ENCODE results near the gene PROB1.
A peak's percentile ranks its signal among the peaks of the same experiment; 100 is the strongest.

PROB1 gene

GRCh38 chr5:139344177-139344576 is 50.7 kb downstream of the PROB1 start:
- Histone ChIP-seq H3K4me1 (ENCODE audit: control extremely low read depth in 1 of 4, control insufficient read depth in 4 of 4, insufficient read depth in 4 of 4, low read length in 3 of 4) (peaks cover 11 to 33% (median 25%) of the 10 kb centered on the region in 4 experiments), H3K27ac (ENCODE audit: insufficient read depth in 1 of 2, low read depth in 1 of 2, low read length in 2 of 2, poor library complexity in 1 of 2, severe bottlenecking in 2 of 2) (no peak overlapping the region), H3K27me3 (replicated peaks in 2 of 5; ENCODE audit: control insufficient read depth in 4 of 5, insufficient read depth in 5 of 5, low read length in 4 of 5) (no peaks in the 10 kb centered on the region), H3K36me3 (ENCODE audit: control insufficient read depth in 4 of 4, insufficient read depth in 4 of 4, low read length in 3 of 4) (peaks cover 3 to 18% (median 5%) of the 10 kb centered on the region in 4 experiments), H3K9me3 (ENCODE audit: control extremely low read depth in 1 of 5, control insufficient read depth in 4 of 5, insufficient read depth in 2 of 5, low read depth in 1 of 5, low read length in 4 of 5) (no peaks in the 10 kb centered on the region), H3K4me3 (ENCODE audit: control insufficient read depth in 1 of 7, extremely low read depth in 1 of 7, insufficient read depth in 4 of 7, low read depth in 2 of 7, low read length in 6 of 7) (peak overlapping the region in 4 of 7 experiments; percentile 19 to 97 (median 66))
- CTCF ChIA-PET = interaction anchor here (0.7 to 1.1 kb wide), 4 partner anchors 9 to 47 kb away, joined by 3 to 5 read pairs (median 3); no protein-coding TSS in a partner anchor
- POLR2A ChIA-PET = interaction anchor here (0.9 to 1.0 kb wide), 2 partner anchors 9 to 47 kb away, joined by 3 to 5 read pairs; no protein-coding TSS in a partner anchor
- no peak for DNase-seq
- WGBS (ENCODE audit: insufficient coverage) = 100% methylated on average over 2 of the region's 2 CpGs

- Histone ChIP-seq H3K4me1 (ENCODE audit: control extremely low read depth in 1 of 4, control insufficient read depth in 4 of 4, insufficient read depth in 4 of 4, low read length in 3 of 4) (peaks cover 11 to 33% (median 25%) of the 10 kb centered on the region in 4 experiments), H3K27ac (ENCODE audit: insufficient read depth in 1 of 2, low read depth in 1 of 2, low read length in 2 of 2, poor library complexity in 1 of 2, severe bottlenecking in 2 of 2) (peak overlapping the region in 1 of 2 experiments; percentile 25), H3K9me3 (ENCODE audit: control extremely low read depth in 1 of 5, control insufficient read depth in 4 of 5, insufficient read depth in 2 of 5, low read depth in 1 of 5, low read length in 4 of 5) (no peaks in the 10 kb centered on the region), H3K27me3 (replicated peaks in 2 of 5; ENCODE audit: control insufficient read depth in 4 of 5, insufficient read depth in 5 of 5, low read length in 4 of 5) (no peaks in the 10 kb centered on the region), H3K36me3 (ENCODE audit: control insufficient read depth in 4 of 4, insufficient read depth in 4 of 4, low read length in 3 of 4) (peaks cover 3 to 18% (median 5%) of the 10 kb centered on the region in 4 experiments), H3K4me3 (ENCODE audit: control insufficient read depth in 1 of 7, extremely low read depth in 1 of 7, insufficient read depth in 4 of 7, low read depth in 2 of 7, low read length in 6 of 7) (peak overlapping the region in 6 of 7 experiments; percentile 86 to 97 (median 94))
- 95% methylated on average over 8 of the region's 9 CpGs for WGBS (ENCODE audit: insufficient coverage)
- ChIA-PET POLR2A (interaction anchor here (0.9 to 1.0 kb wide), 2 partner anchors 9 to 48 kb away, joined by 3 to 5 read pairs; no protein-coding TSS in a partner anchor), CTCF (interaction anchor here (1.0 to 1.1 kb wide), 3 partner anchors 10 to 48 kb away, joined by 3 to 5 read pairs (median 3); no protein-coding TSS in a partner anchor)
- DNase-seq = no peak
These were observed 51.4 kb downstream of the PROB1 start for GRCh38 chr5:139343476-139343875.

DNA sequence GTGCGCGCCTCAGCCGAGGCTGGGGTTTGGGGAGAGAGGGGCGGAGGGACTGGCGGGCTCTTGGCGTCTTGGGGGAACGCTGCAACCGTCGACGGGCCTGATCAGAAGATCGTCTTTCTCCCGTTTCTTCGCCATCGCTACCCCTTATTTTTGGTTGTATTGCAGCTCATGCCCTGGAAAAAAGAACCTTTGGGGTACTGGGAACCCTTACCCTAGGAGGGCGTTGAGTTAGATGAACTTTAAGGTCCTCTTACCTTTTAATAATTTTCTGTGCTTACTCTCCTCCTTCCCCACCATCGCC is 52.5 kb downstream of the PROB1 start:
- Histone ChIP-seq H3K36me3 (ENCODE audit: control insufficient read depth in 4 of 4, insufficient read depth in 4 of 4, low read length in 3 of 4) (peaks cover 1 to 16% (median 4%) of the 10 kb centered on the region in 4 experiments), H3K4me3 (ENCODE audit: control insufficient read depth in 1 of 7, extremely low read depth in 1 of 7, insufficient read depth in 4 of 7, low read depth in 2 of 7, low read length in 6 of 7) (peak overlapping the region; percentile 72 to 97 (median 94)), H3K4me1 (ENCODE audit: control extremely low read depth in 1 of 4, control insufficient read depth in 4 of 4, insufficient read depth in 4 of 4, low read length in 3 of 4) (peaks cover 11 to 33% (median 25%) of the 10 kb centered on the region in 4 experiments), H3K27me3 (replicated peaks in 2 of 5; ENCODE audit: control insufficient read depth in 4 of 5, insufficient read depth in 5 of 5, low read length in 4 of 5) (no peaks in the 10 kb centered on the region), H3K27ac (ENCODE audit: insufficient read depth in 1 of 2, low read depth in 1 of 2, low read length in 2 of 2, poor library complexity in 1 of 2, severe bottlenecking in 2 of 2) (peak overlapping the region; percentile 98 to 99), H3K9me3 (ENCODE audit: control extremely low read depth in 1 of 5, control insufficient read depth in 4 of 5, insufficient read depth in 2 of 5, low read depth in 1 of 5, low read length in 4 of 5) (no peaks in the 10 kb centered on the region)
- CTCF ChIA-PET = interaction anchor here (0.6 to 2.3 kb wide), 21 partner anchors 8 to 213 kb away, joined by 3 to 11 read pairs (median 4); partner anchors contain the start of genes MATR3, MZB1 and PROB1
- under 1% methylated on average over 15 of the region's 16 CpGs for WGBS (ENCODE audit: insufficient coverage)
- DNase-seq = no peak
- POLR2A ChIA-PET = interaction anchor here (0.6 to 2.1 kb wide), 11 partner anchors 9 to 201 kb away, joined by 3 to 13 read pairs (median 4); partner anchors contain the start of genes MATR3 and MZB1

GRCh38 chr5:139341689-139342422 is 53.0 kb downstream of the PROB1 start, which contains the start of gene PAIP2:
PAIP2 (plus strand) TSS chr5:139341854; CDS start chr5:139363785, 21,931 bp downstream.
- Histone ChIP-seq H3K4me3 (ENCODE audit: control insufficient read depth in 1 of 7, extremely low read depth in 1 of 7, insufficient read depth in 4 of 7, low read depth in 2 of 7, low read length in 6 of 7) (peak within 1 kb of the TSS; percentile 72 to 97 (median 94)), H3K27ac (ENCODE audit: insufficient read depth in 1 of 2, low read depth in 1 of 2, low read length in 2 of 2, poor library complexity in 1 of 2, severe bottlenecking in 2 of 2) (peak within 1 kb of the TSS; percentile 98 to 99), H3K9me3 (ENCODE audit: control extremely low read depth in 1 of 5, control insufficient read depth in 4 of 5, insufficient read depth in 2 of 5, low read depth in 1 of 5, low read length in 4 of 5) (no peaks in the 10 kb centered on the region), H3K36me3 (ENCODE audit: control insufficient read depth in 4 of 4, insufficient read depth in 4 of 4, low read length in 3 of 4) (peaks cover 0 to 13% (median 3%) of the 10 kb centered on the region in 4 experiments), H3K4me1 (ENCODE audit: control extremely low read depth in 1 of 4, control insufficient read depth in 4 of 4, insufficient read depth in 4 of 4, low read length in 3 of 4) (peaks cover 11 to 33% (median 25%) of the 10 kb centered on the region in 4 experiments), H3K27me3 (replicated peaks in 2 of 5; ENCODE audit: control insufficient read depth in 4 of 5, insufficient read depth in 5 of 5, low read length in 4 of 5) (no peaks in the 10 kb centered on the region)
- under 1% methylated on average over 64 of the region's 66 CpGs for WGBS (ENCODE audit: insufficient coverage)
- peak; percentile 98 to 99 (median 99) for DNase-seq
- CTCF ChIA-PET = interaction anchor here (0.6 to 2.3 kb wide), 23 partner anchors 8 to 214 kb away, joined by 3 to 11 read pairs (median 4); partner anchors contain the start of genes MATR3, MZB1 and PROB1
- POLR2A ChIA-PET = interaction anchor here (0.6 to 2.1 kb wide), 16 partner anchors 8 to 201 kb away, joined by 3 to 13 read pairs (median 4); partner anchors contain the start of genes MATR3 and MZB1

DNA sequence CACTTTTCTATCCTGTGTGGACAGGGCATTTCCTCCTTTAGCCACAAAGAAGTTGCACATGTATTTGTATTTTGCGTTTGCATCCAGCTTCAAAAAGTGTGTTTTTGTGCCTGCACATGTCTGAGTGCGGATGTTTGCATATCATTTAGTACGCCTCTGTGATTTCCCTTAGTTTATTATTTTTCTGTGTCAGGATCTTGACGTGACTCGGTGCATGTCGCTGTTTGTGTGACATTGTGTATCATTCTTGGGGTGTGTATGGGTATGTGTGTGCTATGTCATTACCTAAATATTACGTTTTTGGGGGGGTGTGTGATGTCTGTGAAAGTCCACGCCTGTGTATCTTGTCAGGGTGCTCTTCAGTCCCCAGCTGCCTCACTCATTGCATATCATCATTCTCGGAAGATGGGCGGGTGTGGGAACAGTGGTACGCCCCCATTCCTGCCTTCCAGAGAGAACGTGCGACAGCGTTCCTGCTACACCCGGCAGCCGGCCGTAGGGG is 53.7 kb downstream of the PROB1 start:
- CTCF ChIA-PET = interaction anchor here (0.6 to 2.3 kb wide), 19 partner anchors 9 to 52 kb away, joined by 3 to 11 read pairs (median 4); partner anchors contain the start of gene MATR3
- WGBS (ENCODE audit: insufficient coverage) = 4% methylated on average over 15 of the region's 17 CpGs
- H3K4me3 ChIP-seq (ENCODE audit: control insufficient read depth in 1 of 7, extremely low read depth in 1 of 7, insufficient read depth in 4 of 7, low read depth in 2 of 7, low read length in 6 of 7) = peak overlapping the region; percentile 72 to 97 (median 94)

More for the DNA sequence above, 53.7 kb downstream of the PROB1 start:
- POLR2A ChIA-PET = interaction anchor here (0.8 to 2.1 kb wide), 12 partner anchors 8 to 61 kb away, joined by 3 to 13 read pairs (median 4); partner anchors contain the start of genes MATR3 and MZB1
- Histone ChIP-seq H3K4me1 (ENCODE audit: control extremely low read depth in 1 of 4, control insufficient read depth in 4 of 4, insufficient read depth in 4 of 4, low read length in 3 of 4) (peaks cover 11 to 33% (median 25%) of the 10 kb centered on the region in 4 experiments), H3K9me3 (ENCODE audit: control extremely low read depth in 1 of 5, control insufficient read depth in 4 of 5, insufficient read depth in 2 of 5, low read depth in 1 of 5, low read length in 4 of 5) (no peaks in the 10 kb centered on the region), H3K27ac (ENCODE audit: insufficient read depth in 1 of 2, low read depth in 1 of 2, low read length in 2 of 2, poor library complexity in 1 of 2, severe bottlenecking in 2 of 2) (peak overlapping the region in 1 of 2 experiments; percentile 99), H3K36me3 (ENCODE audit: control insufficient read depth in 4 of 4, insufficient read depth in 4 of 4, low read length in 3 of 4) (peaks cover 0 to 8% (median under 1%) of the 10 kb centered on the region in 4 experiments), H3K27me3 (replicated peaks in 2 of 5; ENCODE audit: control insufficient read depth in 4 of 5, insufficient read depth in 5 of 5, low read length in 4 of 5) (no peaks in the 10 kb centered on the region)
- DNase-seq = no peak

Data from common myeloid progenitor, CD34-positive (primary cell).